IMR-90 (cell line): Measurements from ENCODE around the gene DSG3. TPM values are rescaled to one million over a fixed set of nuclear protein-coding genes. Genes with fewer than 3 reads are reported as not detected.

Source experiments
- ATAC-seq: fragments of 200-7000 bp; cut with Tn5 transposase; 2 replicates; pipeline ENCODE4 v1.9.1; 2020; ENCODE audit warnings: low read depth, mild to moderate bottlenecking, moderate library complexity
- BruUV-seq: library from RNA; stranded (reverse); fragments of 400-500 nt; replicated peaks from 2 replicates; lab custom pipeline; 2021; lab: Mats Ljungman, UMichigan
- CTCF ChIA-PET: fragments of 300-600 bp; formaldehyde crosslinking; extraction: SDS; loops from one replicate; lab custom pipeline; 2021; ENCODE audit warnings: antibody characterized with exemption; lab: Yijun Ruan, JAX
- POLR2A ChIA-PET: fragments of 300-600 bp; sonication (Branson Sonifier 250); formaldehyde crosslinking; loops from one replicate; lab custom pipeline; 2022; ENCODE audit warnings: antibody characterized with exemption; ENCODE audit not compliant: unreplicated experiment; lab: Charles Lee
- DNase-seq: peaks from one replicate; pipeline ENCODE4 v3.0.0; 2013
- H2AFZ ChIP-seq: replicated peaks from 2 replicates; pipeline ENCODE3; 2013; ENCODE audit warnings: low read length, mild to moderate bottlenecking; ENCODE audit not compliant: poor library complexity
- H2AK5ac ChIP-seq: 2 replicates; pipeline ENCODE4 v1.6.1; 2013; ENCODE audit warnings: low read depth, low read length, inconsistent platforms
- H2AK9ac ChIP-seq: replicated peaks from 2 replicates; pipeline ENCODE3; 2013; ENCODE audit warnings: mild to moderate bottlenecking, low read depth, low read length, moderate library complexity; ENCODE audit not compliant: poor library complexity
- H2BK120ac ChIP-seq: 2 replicates; pipeline ENCODE4 v1.6.1; 2013; ENCODE audit warnings: low read depth, low read length, inconsistent platforms
- H2BK15ac ChIP-seq: 3 replicates; pipeline ENCODE4 v1.6.1; 2013; ENCODE audit warnings: low read depth, low read length, inconsistent platforms
- H2BK20ac ChIP-seq: 2 replicates; pipeline ENCODE4 v1.6.1; 2013; ENCODE audit warnings: low read depth, mild to moderate bottlenecking, inconsistent platforms, low read length, moderate library complexity
- H2BK5ac ChIP-seq: 2 replicates; pipeline ENCODE4 v1.6.1; 2013; ENCODE audit warnings: mild to moderate bottlenecking, low read depth, low read length, inconsistent platforms; ENCODE audit not compliant: poor library complexity, severe bottlenecking
- H3K14ac ChIP-seq: replicated peaks from 2 replicates; pipeline ENCODE4 v1.6.1; 2013; ENCODE audit warnings: low read depth, low read length, inconsistent platforms
- H3K18ac ChIP-seq: 2 replicates; pipeline ENCODE4 v1.6.1; 2013; ENCODE audit warnings: low read depth, low read length, control low read depth
- H3K23ac ChIP-seq: 2 replicates; pipeline ENCODE4 v1.6.1; 2013; ENCODE audit warnings: low read depth, low read length, inconsistent platforms
- H3K27ac ChIP-seq: 2 replicates; pipeline ENCODE4 v1.5.1; 2013; ENCODE audit warnings: mild to moderate bottlenecking, control low read depth, low read length; ENCODE audit not compliant: insufficient read depth
- H3K27me3 ChIP-seq: 2 replicates; pipeline ENCODE4 v1.6.1; 2013; ENCODE audit warnings: low read length; ENCODE audit not compliant: control insufficient read depth, insufficient read depth
- H3K36me3 ChIP-seq: 2 replicates; pipeline ENCODE4 v1.6.1; 2013; ENCODE audit warnings: low read length, mixed read lengths; ENCODE audit not compliant: control insufficient read depth, insufficient read depth
- H3K4ac ChIP-seq: 2 replicates; pipeline ENCODE4 v1.6.1; 2013; ENCODE audit warnings: low read depth, low read length, inconsistent platforms
- H3K4me1 ChIP-seq: 2 replicates; pipeline ENCODE4 v1.6.1; 2013; ENCODE audit warnings: low read length, mixed read lengths; ENCODE audit not compliant: control insufficient read depth, insufficient read depth
- H3K4me2 ChIP-seq: 2 replicates; pipeline ENCODE4 v1.6.1; 2013; ENCODE audit warnings: low read depth, mild to moderate bottlenecking, control low read depth, low read length, moderate library complexity
- H3K4me3 ChIP-seq: 2 replicates; pipeline ENCODE4 v1.5.1; 2013; ENCODE audit warnings: low read depth, mild to moderate bottlenecking, control low read depth, low read length, moderate library complexity; ENCODE audit not compliant: insufficient read depth
- H3K56ac ChIP-seq: 2 replicates; pipeline ENCODE4 v1.6.1; 2013; ENCODE audit warnings: low read length, inconsistent platforms; ENCODE audit not compliant: insufficient read depth; ENCODE audit errors: extremely low read depth
- H3K79me1 ChIP-seq, 2 experiments: 2 replicates each; pipeline ENCODE4 v1.6.1; 2013; ENCODE audit warnings: low read length in 2 of 2, inconsistent platforms in 1 of 2, low read depth in 1 of 2
- H3K9ac ChIP-seq: 2 replicates; pipeline ENCODE4 v1.6.1; 2013; ENCODE audit warnings: low read depth, low read length, control low read depth
- H3K9me1 ChIP-seq: 2 replicates; pipeline ENCODE4 v1.6.1; 2013; ENCODE audit warnings: low read length, inconsistent platforms; ENCODE audit not compliant: insufficient read depth
- H3K9me3 ChIP-seq: 2 replicates; pipeline ENCODE4 v1.6.1; 2013; ENCODE audit warnings: low read length; ENCODE audit not compliant: control insufficient read depth, insufficient read depth
- H4K20me1 ChIP-seq: 2 replicates; pipeline ENCODE4 v1.6.1; 2013; ENCODE audit warnings: low read length, inconsistent platforms; ENCODE audit not compliant: insufficient read depth
- H4K5ac ChIP-seq: 2 replicates; pipeline ENCODE4 v1.6.1; 2013; ENCODE audit warnings: mild to moderate bottlenecking, low read depth, low read length, control low read depth
- H4K8ac ChIP-seq, 2 experiments: 2 replicates each; pipeline ENCODE4 v1.6.1; 2013; ENCODE audit warnings: low read depth in 2 of 2, low read length in 2 of 2, control low read depth in 1 of 2, inconsistent platforms in 1 of 2
- H4K91ac ChIP-seq: 2 replicates; pipeline ENCODE4 v1.6.1; 2013; ENCODE audit warnings: low read depth, low read length, inconsistent platforms; ENCODE audit not compliant: insufficient read depth
- BHLHE40 ChIP-seq: fragments of 150-350 bp; IDR thresholded peaks from 2 replicates; pipeline ENCODE4 v1.6.1; 2016; ENCODE audit warnings: mild to moderate bottlenecking, low read depth, low read length
- MAZ ChIP-seq: IDR thresholded peaks from 2 replicates; pipeline ENCODE4 v1.6.1; 2012; ENCODE audit warnings: low read depth, mild to moderate bottlenecking, low read length, improper control_type of control experiment, moderate library complexity, borderline replicate concordance
- MXI1 ChIP-seq: IDR thresholded peaks from 2 replicates; pipeline ENCODE4 v1.6.1; 2012; ENCODE audit warnings: low read depth, mild to moderate bottlenecking, low read length, moderate library complexity, borderline replicate concordance
- NFE2L2 ChIP-seq: fragments of 150-350 bp; IDR thresholded peaks from 2 replicates; pipeline ENCODE4 v1.6.1; 2016; ENCODE audit warnings: low read depth, mild to moderate bottlenecking, low read length
- RFX5 ChIP-seq: IDR thresholded peaks from 2 replicates; pipeline ENCODE4 v1.8.0; 2012; ENCODE audit warnings: low read depth, mild to moderate bottlenecking, low read length, moderate library complexity
- WGBS, 2 experiments: methylation state at CpG; one replicate each; pipeline versions ENCODE4 v1.1.5 to v1.1.7; 2013; ENCODE audit warnings: missing lambda C conversion rate in 2 of 2; ENCODE audit not compliant: insufficient read length in 1 of 2; ENCODE audit errors: extremely low coverage in 2 of 2; 5-methylcytosine and 5-hydroxymethylcytosine counted together
- dilution Hi-C: fragments of 300-500 bp; cut with HindIII; formaldehyde crosslinking; loops from one replicate; pipeline ENCODE4 v1.14.3; 2018; ENCODE audit warnings: low sequenced_read_pairs; ENCODE audit not compliant: unreplicated experiment
- in situ Hi-C: fragments of 300-500 bp; cut with MboI; formaldehyde crosslinking; loops from 3 replicates; pipeline ENCODE4 v1.14.3; 2019; ENCODE audit warnings: low sequenced_read_pairs, inconsistent platforms, mixed read lengths
- intact Hi-C: fragments of 100-400 bp; cut with micrococcal nuclease; formaldehyde crosslinking; loops from 2 replicates; pipeline ENCODE4 v1.10.0; 2022
- polyA plus RNA-seq, 3 experiments: library from polyadenylated mRNA; depleted of rRNA; stranded (reverse); fragments of >200 nt; gene quantifications; 2 replicates each; pipeline ENCODE4 v1.2.3, GENCODE V29; 2012; ENCODE audit warnings: low replicate concordance in 1 of 3
- total RNA-seq: library from RNA; depleted of rRNA; stranded (reverse); fragments of >200 nt; gene quantifications from 2 replicates; pipeline ENCODE4 v1.2.3, GENCODE V29; 2012
- TF ChIP-seq, protein P1 (sequence below): fragments of 150-350 bp; IDR thresholded peaks from 2 replicates; pipeline ENCODE4 v1.6.1; 2017; ENCODE audit warnings: mild to moderate bottlenecking, antibody characterized with exemption, low read length, low read depth
- TF ChIP-seq, protein P2 (sequence below): conservative IDR thresholded peaks from 2 replicates; pipeline ENCODE4 v1.5.1; 2012; ENCODE audit warnings: mild to moderate bottlenecking, low read depth, low read length, improper control_type of control experiment

DSG3 gene
- total and polyA plus RNA-seq, 2 of the 4 experiments (the other 2 are of a cell fraction): not detected

DNA sequence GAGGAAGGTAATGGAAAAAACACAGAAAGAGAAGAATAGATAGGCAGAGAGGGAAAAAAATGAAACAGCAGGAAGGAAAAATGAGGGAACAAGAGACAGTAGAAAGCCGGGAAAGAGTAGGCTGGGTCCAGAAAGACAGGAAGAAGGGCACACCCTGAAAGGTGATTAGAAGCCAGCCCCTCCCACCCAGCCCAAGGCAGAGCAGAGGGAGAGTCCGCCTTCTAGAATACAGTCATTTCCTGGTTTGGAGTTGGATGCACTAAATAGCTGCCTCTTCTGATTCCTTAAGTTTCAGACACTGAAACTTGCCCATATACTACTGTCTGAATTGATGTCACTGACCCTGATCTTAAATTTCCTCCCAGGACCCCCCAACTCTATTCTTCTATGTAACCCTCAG, 17.9 kb upstream of the DSG3 start:
- Histone ChIP-seq H2AFZ (no peak overlapping the region), H3K4me2 (no peak overlapping the region), H3K79me1 (no peaks in the 10 kb centered on the region), H3K36me3 (no peaks in the 10 kb centered on the region), H3K56ac (no peak overlapping the region), H2BK15ac (no peak overlapping the region), H3K14ac (no peak overlapping the region), H3K4ac (no peak overlapping the region), H3K27ac (no peak overlapping the region), H3K27me3 (no peaks in the 10 kb centered on the region), H3K9me1 (no peaks in the 10 kb centered on the region), H2AK5ac (no peak overlapping the region), H3K4me3 (no peak overlapping the region), H4K8ac (no peak overlapping the region), H2BK5ac (no peak overlapping the region), H4K91ac (no peak overlapping the region), H3K9ac (no peak overlapping the region), H2AK9ac (no peak overlapping the region), H2BK20ac (no peak overlapping the region), H4K20me1 (no peaks in the 10 kb centered on the region), H3K4me1 (no peaks in the 10 kb centered on the region), H3K18ac (no peak overlapping the region), H4K5ac (no peak overlapping the region), H3K9me3 (peaks cover 2% of the 10 kb centered on the region), H3K23ac (no peak overlapping the region), H2BK120ac (no peak overlapping the region)
- in situ Hi-C loops: no loop called here
- BruUV-seq: no TSS peak
- POLR2A ChIA-PET: no interaction called here
- ATAC-seq (no peak), DNase-seq (no peak)
- dilution Hi-C loops: no loop called here
- CTCF ChIA-PET: no interaction called here
- WGBS, 2 experiments: no CpG with 5 or more reads among the region's 2 CpGs
- intact Hi-C loops: loop anchor here (10.0 kb wide), 1 partner anchor 395 kb away; no protein-coding TSS in a partner anchor
- TF ChIP-seq BHLHE40 (no peak), RFX5 (no peak), MXI1 (no peak), NFE2L2 (no peak), MAZ (no peak)
- TF ChIP-seq, protein P1, sequence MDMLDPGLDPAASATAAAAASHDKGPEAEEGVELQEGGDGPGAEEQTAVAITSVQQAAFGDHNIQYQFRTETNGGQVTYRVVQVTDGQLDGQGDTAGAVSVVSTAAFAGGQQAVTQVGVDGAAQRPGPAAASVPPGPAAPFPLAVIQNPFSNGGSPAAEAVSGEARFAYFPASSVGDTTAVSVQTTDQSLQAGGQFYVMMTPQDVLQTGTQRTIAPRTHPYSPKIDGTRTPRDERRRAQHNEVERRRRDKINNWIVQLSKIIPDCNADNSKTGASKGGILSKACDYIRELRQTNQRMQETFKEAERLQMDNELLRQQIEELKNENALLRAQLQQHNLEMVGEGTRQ: no peak
- TF ChIP-seq, protein P2, sequence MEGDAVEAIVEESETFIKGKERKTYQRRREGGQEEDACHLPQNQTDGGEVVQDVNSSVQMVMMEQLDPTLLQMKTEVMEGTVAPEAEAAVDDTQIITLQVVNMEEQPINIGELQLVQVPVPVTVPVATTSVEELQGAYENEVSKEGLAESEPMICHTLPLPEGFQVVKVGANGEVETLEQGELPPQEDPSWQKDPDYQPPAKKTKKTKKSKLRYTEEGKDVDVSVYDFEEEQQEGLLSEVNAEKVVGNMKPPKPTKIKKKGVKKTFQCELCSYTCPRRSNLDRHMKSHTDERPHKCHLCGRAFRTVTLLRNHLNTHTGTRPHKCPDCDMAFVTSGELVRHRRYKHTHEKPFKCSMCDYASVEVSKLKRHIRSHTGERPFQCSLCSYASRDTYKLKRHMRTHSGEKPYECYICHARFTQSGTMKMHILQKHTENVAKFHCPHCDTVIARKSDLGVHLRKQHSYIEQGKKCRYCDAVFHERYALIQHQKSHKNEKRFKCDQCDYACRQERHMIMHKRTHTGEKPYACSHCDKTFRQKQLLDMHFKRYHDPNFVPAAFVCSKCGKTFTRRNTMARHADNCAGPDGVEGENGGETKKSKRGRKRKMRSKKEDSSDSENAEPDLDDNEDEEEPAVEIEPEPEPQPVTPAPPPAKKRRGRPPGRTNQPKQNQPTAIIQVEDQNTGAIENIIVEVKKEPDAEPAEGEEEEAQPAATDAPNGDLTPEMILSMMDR: no peak
